ENCODE measurements around the gene MELTF.

MELTF gene

DNA sequence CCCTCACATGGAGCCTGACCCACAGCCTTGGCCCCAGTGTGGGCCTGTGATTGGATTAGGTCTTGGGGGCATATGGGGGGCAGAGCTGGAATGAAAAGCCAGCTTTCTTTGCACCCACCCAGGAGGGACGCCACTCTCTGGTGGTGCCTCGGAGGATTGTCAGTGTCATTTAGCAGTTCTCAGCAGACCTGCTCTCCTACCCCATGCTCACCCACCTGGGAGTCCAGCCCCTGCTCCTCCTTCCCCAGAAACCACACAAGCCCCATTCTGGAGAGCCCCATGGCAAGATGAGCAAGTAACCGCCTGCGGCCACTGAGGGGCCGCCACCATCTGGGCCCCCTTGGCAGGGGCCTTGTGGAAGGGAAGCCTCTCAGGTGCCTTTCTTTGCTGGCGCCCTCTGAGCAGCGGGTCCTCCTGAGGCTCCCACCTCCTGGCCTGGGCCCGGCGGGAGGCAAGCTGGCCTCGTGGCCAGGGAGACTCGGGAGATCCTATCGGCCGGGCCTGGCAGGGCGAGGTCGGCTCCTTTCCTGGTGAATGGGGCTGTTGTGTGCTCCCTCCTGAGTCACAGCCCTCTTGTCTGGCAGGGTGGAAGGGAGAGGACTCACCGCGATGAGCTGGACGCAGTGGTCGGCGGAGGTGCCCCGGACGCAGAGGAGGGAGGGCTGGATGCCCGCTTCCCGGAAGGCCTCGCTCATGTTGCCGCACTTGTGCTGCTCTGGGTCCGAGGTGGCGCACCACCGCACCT lies 2.3 kb downstream of the MELTF start:
- no peak for DNase-seq (ENCODE audit: low read depth)

DNA sequence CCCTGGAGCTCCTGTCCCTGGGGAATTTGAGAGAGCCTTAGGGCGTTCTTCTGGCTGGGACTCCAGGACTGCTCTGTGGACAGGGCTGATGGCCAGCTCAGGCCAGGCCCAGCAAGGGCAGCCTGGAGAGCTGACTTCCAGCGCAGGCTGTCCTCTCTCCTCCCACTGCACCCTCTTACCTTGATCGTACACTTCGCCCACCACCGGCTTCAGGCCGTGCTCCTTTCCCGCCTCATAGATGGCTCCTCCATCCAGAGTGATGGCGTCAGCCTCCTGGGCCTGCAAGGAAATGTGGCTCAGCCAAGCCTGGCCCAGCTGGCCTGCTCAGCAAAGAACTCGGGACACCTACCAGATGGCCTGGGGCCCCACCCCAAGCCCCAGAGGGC lies 3.1 kb downstream of the MELTF start:
- no peak for DNase-seq (ENCODE audit: low read depth)

DNA sequence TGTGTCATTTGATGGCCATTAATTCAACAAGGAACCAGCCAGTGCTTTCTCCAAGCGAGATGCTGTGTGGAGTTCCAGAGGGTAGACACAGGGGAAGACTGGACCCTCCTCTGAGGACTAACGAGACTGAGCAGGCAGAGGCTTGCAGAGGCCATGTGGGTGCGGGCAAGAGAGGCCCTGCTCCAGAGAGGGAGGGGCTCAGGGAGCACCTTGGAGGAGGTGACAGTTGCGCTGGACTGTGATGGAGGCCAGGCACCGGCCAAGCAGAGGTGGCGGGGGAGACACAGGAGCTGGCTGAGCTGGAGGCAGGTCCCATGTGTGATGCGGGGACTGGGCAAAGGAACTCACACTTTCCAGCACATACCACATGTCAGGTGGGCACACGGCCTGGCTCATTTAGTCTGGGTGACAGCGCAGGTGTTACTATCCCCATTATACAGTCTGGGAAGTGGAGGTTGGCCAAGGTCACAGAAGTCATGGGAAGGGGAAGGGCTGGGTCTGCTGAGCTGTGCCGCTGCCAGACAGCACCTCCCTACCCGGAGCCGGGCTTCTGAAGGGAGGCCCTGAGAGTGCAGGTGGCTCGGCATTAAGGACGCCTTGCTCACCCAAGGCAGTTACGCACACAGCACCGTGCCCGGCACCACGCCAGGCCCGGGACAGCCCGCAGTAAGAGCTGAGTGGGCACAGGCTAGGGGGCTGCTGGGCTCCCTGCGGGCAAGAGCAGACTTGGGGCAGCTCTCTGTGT lies 3.7 kb downstream of the MELTF start:
- no peak for DNase-seq (ENCODE audit: low read depth)

DNA sequence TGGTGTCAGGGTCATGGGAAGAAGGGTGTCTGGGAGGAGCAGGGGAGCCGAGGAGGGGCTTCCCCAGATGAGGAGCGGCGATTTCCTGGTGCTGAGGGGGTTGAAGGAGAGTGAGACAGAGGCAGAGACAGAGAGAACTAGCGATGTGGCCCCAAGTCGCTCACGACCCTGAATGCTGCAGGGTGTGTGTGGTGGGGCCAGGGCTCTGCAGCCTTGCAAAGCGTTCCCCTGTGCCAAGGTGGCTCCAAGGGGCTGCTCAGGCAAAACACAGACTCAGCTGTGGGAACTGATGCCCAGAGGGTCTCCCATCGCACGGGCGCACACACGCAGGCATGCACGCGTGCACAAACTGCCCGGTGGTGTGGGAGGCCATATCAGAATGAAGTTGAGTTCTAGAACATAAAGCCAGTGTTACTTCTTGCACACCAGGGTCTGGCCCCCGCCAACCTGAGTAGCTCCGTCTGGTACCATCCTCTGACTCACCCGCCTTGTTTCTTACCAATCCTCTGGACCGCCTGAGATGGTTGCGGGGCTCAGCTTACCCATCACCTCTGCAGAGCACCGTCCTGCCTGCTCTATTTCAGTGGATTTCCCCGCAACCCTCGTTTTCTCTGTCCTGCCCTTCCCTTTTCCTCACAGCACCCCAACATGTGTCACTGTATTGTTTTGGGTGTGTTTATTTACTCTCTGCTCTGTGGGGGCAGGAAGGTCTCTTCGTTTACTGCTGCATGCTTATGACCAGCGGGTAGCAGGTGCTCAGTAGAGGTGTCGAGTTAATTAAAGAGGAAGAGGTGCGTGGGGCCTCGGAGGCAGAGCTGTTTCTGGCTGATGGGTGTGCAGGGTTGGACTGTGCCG lies 4.5 kb downstream of the MELTF start:
- DNase-seq (ENCODE audit: low read depth) = no peak

DNA sequence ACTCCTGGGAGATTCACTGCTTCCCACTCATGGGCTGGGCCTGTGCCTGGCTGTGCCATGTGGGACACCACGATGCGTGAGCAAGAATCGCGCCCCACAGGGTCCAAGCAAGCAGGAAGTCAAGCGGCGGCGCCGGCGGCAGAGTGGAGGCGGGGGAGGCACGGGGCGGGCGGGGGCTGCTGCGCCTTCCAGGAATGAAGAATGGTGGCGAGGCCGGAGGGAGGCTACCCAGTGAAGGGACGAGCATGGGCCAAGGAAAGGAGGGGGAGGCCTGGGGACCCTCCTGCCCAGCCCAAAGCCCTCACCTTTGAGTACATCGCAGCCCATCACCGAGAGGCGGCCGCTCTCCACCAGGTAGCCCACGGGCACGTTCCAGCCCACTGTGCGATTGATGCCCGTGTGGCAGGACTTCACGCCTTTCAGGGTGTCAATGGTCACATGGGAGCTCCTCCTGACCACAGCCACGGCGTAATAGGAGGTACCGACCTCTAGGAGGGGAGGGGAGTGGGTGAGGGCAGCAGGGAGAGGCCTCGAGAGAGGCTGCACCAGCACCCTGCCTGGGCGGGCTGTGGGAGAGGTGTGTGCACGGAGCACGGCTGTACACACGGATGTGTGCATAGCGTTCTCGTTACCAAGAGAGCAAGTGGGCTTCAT lies 5.5 kb downstream of the MELTF start:
- DNase-seq (ENCODE audit: low read depth) = no peak

DNA sequence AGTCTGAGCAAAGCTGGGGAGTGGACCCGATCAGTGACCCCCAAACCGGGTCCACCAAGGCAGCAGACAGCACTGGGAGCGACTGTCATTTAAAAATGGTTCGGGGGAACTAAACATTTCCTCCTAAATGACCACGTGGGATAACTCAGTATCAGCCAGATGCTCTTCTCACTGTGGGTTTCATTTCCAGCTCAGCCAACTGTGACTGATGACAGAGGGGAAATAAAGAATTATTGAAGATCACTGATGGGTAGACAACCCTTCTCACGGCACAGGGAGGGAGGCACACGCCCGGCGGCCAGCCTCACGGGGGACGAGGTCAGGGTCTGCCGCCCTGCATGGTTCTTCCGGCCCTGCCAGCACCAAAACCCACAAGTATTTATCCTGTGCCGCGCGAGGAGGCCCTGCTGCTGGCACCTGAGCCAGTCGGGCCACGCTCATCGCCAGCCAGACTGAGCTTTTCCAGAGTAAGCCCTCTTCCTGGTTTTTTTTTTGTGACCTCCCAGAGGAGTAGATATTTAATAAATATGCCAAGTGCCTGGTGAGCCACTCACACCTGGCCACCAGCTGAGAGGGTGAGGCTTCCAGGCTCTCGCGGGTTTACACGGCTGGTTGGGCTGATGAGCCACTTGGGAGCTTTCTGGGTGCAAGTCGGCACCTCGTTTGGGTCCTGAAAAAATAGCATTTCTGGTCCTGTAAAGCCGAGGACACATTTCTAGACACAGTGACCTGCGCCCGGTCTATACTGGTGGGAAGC lies 6.2 kb downstream of the MELTF start:
- no peak for DNase-seq (ENCODE audit: low read depth)

DNA sequence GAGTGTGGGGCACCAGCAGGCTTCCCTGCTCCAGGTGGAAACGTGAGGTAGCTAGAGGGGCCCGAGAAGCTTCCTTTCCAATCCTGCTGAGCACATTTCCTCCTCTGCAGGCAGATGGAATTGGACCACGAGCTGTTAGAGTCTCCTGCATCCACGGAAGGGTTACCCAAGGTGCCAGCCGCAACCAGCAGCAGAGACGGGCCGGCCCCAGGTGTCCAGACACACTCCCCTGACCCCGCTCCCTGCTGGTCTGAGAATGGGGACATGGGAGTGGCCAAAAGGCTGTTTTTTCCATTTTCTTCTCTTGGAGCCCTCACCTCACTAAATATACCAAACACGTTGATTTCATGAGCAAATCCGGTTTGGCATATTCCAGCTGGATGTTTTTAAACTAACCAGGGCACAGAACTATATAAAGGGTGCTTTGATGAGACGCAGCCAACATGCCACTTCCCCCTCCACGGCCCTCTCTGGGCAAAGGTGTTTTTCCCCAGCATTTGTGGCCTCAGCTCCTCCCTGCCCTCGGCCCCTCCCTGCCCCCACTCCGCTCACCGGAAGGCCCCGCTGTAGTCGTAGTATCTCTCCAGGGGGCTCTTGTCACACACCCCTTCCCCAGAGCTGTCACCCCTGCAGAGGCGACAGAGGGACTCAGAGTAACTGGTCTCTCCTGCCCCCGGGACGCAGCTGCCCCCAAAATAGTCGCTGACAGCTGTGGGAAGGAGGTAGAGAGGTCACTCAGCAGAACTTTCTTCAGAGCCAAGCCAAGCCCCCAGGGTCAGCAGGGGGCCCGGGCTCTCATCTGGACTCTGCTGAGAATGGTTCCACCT lies 7.0 kb downstream of the MELTF start:
- no peak for DNase-seq (ENCODE audit: low read depth)

DNA sequence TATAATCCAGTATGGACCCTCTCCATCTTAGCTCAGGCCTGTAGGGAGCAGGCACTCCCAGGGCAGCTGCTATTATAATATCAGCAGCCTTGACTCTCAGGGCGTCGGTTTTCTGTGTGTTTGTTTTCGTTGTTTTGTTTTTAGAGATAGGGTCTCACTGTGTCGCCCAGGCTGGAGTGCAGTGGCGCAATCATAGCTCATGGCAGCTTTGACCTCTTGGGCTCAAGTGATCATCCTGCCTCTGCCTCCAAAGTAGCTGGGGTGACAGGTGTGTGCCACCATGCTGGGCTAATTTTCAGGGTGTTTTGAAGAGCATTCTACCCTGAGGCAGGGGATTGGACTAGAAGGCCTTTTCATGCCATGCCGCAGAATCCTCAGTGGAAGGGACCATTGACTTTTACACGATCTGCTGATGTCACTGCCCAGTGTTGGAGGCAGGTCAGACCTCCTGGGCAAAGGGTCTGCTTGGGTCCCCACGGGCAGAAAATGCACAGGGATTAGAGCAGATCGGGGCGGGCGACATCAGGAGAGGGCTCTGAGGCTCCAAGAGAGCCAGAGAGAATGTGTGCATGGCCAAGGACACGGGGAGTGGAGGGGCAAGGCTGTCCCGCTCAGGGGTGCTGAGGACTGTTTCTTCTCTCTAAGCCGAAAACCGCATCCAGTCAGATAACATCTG lies 7.8 kb downstream of the MELTF start:
- DNase-seq (ENCODE audit: low read depth) = no peak

DNA sequence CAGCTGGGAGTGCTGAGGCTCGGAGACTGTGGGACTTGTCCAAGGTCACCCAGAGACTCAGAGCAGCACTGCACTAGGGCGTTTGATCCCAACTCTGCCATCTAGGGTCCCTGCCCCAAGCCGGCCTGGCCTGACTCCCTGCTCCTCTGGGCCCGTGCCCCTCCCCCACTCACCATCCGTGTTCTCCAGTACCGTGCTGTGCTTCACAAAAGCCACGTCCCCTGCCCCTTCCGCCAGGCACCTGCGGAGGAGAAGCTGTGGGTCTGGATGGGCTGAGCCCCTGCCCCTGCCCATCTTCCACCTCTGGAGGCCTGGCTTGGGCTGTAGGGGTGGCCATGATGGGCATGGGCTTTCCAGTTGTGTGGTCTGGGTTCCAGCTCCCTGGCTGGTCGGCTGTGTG lies 8.4 kb downstream of the MELTF start:
- DNase-seq (ENCODE audit: low read depth) = no peak

DNA sequence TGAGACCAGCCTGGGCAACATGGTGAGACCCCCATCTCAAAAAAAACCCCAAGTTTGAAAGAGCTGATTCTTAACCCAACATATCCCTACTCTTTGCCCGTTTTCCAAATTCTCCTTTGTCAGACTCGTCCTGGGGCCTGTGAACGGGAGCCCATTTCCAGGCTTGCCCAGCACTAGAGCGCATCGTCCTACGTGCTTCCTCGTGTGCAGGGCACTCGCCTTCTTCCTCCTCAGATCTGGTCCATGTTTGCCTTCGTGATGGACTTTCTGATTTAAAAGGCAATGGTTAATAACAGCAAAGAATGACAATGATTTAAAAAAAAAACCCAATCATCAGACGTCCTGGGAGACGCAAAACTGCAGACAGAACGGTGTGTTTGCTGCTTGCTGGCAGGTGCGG lies 10.1 kb downstream of the MELTF start:
- no peak for DNase-seq (ENCODE audit: low read depth)

DNA sequence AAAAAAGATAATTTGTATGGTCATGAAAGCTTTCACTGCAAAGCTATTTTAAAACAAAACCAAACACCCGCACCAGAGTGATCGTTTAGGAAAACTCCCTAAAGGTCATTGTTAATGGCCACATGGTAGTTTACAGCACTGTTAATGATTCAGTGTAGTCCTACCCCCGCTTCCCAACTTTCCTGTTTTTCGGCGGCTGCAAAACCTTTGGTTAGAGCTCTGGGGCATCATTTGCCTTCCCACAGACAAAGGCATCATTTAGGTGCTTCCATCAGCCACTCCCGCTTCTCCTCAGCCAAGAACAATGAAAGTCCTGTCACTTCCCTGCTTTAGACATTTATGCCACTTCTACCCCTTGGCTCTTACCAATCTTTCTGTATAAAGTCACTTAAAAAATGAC lies 10.6 kb downstream of the MELTF start:
- no peak for DNase-seq (ENCODE audit: low read depth)

DNA sequence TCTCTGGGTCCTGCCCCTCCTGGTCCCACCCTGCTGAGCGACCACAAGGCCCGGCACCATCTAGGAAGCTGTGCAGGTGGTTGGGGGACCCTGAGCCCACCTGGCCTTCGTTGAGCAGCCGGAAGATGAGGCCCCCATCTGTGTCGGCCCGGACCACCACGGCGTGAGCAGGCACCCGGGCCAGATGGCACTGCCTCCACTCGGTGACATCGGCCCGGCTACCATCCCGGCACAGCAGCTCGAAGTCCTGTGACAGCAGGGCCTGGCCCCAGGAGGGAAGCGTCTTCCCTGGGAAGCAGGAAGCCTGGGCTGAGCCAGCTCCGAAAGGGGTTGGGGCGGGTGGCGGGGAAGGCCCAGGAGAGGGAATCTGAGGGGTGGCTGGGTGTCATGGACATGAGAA lies 12.6 kb downstream of the MELTF start:
- DNase-seq (ENCODE audit: low read depth) = no peak

DNA sequence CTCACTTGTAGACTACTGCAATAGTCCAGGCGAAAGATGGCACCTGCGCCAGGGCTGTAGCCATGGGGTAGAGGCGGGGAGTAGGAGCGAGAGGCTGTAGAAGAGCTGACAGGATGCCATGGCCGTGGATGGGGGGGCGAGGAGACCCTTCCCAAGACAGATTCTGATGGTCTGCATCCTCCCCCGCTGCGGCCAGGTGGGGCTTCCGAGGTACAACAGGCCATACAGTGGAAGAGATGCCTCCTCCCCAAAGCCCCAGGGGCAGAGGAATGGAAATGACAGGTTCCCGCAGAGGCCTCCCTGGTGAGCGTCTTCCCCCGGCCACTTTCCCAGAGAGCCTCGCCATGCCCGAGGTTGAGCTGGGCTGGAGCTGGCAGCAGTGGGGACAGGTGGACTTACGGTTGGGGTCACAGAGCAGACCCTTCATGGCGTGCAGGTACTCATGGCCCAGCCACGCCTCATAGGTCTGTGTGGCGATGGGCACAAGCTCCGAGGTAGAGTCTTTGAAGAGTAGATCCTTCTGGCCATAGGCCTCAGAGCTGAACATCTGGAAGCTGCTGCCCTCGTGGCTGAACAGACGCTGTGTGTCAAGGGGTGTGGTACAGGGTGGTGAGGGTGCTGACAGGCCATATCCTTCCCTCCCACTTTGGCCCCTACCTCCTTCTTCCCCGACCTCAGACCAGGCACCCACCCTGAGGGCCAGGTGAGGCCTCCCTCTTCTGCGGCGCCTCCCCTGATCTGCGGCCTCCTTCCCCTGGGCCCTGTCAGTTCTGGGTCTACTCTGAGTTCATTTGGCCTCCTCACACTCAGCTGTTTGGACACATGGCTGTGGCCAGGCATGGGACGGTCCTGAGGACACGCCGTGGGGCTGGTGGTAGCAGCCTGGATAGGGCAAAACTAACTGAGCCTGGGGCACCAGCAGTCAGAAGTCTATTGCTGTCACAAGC lies 13.6 kb downstream of the MELTF start:
- DNase-seq (ENCODE audit: low read depth) = no peak

DNA sequence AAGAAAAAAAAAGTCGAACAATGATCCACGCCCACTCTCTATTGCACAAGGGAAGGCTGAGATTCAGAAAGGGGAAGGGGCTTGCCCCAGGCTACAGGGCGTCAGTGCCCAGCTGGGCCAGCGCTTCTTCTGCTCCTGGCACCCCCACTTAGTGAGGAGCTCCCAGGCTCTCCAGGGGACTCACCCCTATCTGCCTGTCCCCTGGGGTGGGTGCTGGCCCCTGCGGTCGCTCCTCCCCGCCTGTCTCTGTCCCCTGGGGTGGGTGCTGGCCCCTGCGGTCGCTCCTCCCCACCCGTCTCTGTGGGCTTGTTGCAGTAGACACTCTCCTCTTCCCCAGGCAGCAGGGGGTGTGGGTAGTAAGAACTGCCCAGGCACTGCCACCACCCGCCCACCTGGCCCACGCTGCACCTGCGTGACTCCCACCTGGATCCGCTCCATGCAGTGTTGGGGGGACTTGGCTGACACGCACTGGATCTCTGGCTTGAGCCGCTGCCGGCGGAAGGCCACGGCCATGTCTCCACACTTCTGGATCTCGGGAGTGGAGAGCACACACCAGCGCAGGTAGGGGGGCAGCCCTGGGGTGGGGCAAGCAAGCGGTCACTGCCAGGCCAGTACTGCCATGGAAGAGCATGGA lies 14.6 kb downstream of the MELTF start:
- no peak for DNase-seq (ENCODE audit: low read depth)

DNA sequence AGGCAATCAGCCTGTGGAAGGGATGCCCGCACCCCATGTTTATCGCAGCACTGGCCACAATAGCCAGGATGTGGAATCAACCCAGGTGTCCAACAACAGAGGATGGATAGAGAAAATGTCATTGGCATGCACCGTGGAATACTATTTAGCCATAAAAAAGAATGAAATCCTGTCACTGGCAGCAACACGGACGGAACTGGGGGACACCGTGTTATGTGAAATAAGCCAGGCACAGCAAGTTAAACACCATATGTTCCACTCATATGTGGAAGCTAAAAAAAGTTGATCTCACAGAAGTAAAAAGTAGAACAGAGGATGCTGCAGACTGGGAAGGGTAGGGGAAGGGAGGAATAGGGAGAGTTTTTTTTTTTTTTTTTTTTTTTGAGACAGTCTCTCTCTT lies 15.6 kb downstream of the MELTF start:
- no peak for DNase-seq (ENCODE audit: low read depth)

DNA sequence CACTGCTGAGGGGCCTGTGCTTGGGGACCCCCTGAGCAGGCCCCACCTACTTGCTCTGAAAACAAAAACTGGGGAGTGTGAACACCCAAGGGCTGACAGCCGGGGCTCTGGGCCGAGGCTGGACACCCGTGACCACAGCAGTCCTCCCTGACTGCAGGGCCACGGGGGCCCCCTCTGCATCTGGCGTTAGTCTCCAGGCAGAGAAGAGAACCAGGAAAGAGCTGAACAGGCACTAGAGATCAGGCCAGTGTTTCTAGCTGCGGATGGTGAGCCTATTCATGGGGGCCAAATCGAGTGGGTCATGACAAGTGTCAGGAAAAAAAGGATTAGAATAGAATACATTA lies 17.1 kb downstream of the MELTF start:
- DNase-seq (ENCODE audit: low read depth) = no peak

DNA sequence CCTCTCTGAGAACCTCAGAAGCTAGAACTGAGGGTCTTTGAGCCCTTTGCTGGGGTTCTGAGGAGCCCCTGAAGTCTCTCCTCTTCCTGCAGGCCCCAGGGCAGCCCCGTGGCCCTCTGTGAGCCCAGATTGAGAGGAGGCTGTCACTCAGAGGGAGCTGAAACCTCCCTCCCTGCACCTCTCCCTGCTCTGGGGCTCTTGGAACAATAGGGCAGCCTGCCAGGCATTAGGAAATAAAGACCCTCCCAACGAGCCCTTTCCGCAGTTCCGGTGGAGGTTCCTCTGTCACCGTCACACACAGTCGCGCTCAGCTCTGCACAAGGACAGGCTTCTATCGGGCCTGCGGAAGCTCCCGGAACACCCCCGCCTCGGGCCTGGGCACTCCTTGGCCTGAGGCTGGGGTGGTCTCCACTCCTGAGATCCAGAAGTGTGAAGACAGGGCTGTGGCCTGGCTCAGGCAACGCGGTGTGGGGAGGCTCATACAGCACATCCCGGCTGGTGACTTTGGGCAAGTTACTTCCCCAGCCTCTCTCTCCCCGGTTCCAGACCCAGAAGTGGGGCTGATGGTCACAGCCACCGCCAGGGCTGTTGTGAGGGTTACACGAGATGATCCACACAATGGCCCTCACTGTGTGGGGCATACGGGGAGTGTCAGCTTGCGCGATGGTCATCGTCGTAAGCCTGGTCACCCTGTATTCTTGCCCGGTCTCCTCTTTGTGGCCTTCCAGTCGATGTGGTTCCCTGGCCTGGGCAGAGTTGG lies 17.7 kb downstream of the MELTF start:
- DNase-seq (ENCODE audit: low read depth) = no peak
